ENCODE measurements around the gene ANGPTL7.

Gene ANGPTL7

GRCh38 chr1:11207898-11208611, 18.9 kb downstream of the ANGPTL7 start:
- no peak for DNase-seq

- no peak for DNase-seq
Measured at GRCh38 chr1:11211461-11211860, 22.3 kb downstream of the ANGPTL7 start.

GRCh38 chr1:11211925-11212587, 22.9 kb downstream of the ANGPTL7 start:
- no peak for DNase-seq

- DNase-seq = no peak
Measured at GRCh38 chr1:11214698-11215380, 25.7 kb downstream of the ANGPTL7 start.

GRCh38 chr1:11215381-11216005, 26.3 kb downstream of the ANGPTL7 start:
- DNase-seq = no peak

- no peak for DNase-seq
Measured at GRCh38 chr1:11216074-11216473, 26.9 kb downstream of the ANGPTL7 start.

GRCh38 chr1:11227106-11228077, 38.2 kb downstream of the ANGPTL7 start:
- peak; percentile 10 for DNase-seq

GRCh38 chr1:11229203-11229602, 40.0 kb downstream of the ANGPTL7 start:
- no peak for DNase-seq

GRCh38 chr1:11233208-11233607, 44.1 kb downstream of the ANGPTL7 start:
- no peak for DNase-seq

GRCh38 chr1:11237356-11237755, 48.2 kb downstream of the ANGPTL7 start:
- no peak for DNase-seq

GRCh38 chr1:11238311-11238710, 49.2 kb downstream of the ANGPTL7 start:
- no peak for DNase-seq

- DNase-seq = no peak
Measured at GRCh38 chr1:11245248-11245647, 56.1 kb downstream of the ANGPTL7 start.
